H1 (cell line): Measurements from ENCODE around the gene MPP2. TPM values are rescaled to one million over a fixed set of nuclear protein-coding genes. Genes with fewer than 3 reads are reported as not detected.

ENCODE experiments used
- CTCF ChIA-PET: fragments of 300-600 bp; sonication (Branson Sonifier 250); formaldehyde crosslinking; loops from one replicate; lab custom pipeline; 2021; ENCODE audit not compliant: partially characterized antibody; lab: Charles Lee
- POLR2A ChIA-PET: fragments of 300-600 bp; sonication (Branson Sonifier 250); formaldehyde crosslinking; loops from one replicate; lab custom pipeline; 2021; ENCODE audit warnings: inconsistent platforms; ENCODE audit not compliant: partially characterized antibody; lab: Charles Lee
- DNase-seq, 2 experiments: peaks; one replicate each; pipeline versions ENCODE4 v3.0.0 to v3.0.0-alpha.2; 2010 to 2022; ENCODE audit warnings: low spot score in 2 of 2, low read depth in 1 of 2, mixed read lengths in 1 of 2
- FAIRE-seq: peaks from 2 replicates; lab custom pipeline; 2011; peaks lifted over from hg19 to GRCh38; lab: Jason Lieb, UNC
- H2AFZ ChIP-seq: 2 replicates; pipeline ENCODE4 v1.8.1; 2012; ENCODE audit warnings: low read length, inconsistent platforms
- H2AK5ac ChIP-seq: 2 replicates; pipeline ENCODE4 v1.6.1; 2013; ENCODE audit warnings: low read depth, low read length
- H2BK120ac ChIP-seq: replicated peaks from 2 replicates; pipeline ENCODE3; 2013; ENCODE audit warnings: low read depth, low read length, inconsistent platforms
- H2BK12ac ChIP-seq: 2 replicates; pipeline ENCODE4 v1.6.1; 2013; ENCODE audit warnings: low read depth, low read length
- H2BK15ac ChIP-seq: 2 replicates; pipeline ENCODE4 v1.6.1; 2013; ENCODE audit warnings: low read length
- H2BK20ac ChIP-seq: 2 replicates; pipeline ENCODE4 v1.6.1; 2013; ENCODE audit warnings: low read length
- H2BK5ac ChIP-seq: 2 replicates; pipeline ENCODE4 v1.6.1; 2013; ENCODE audit warnings: low read depth, low read length
- H3K14ac ChIP-seq: 2 replicates; pipeline ENCODE4 v1.6.1; 2013; ENCODE audit warnings: inconsistent platforms; ENCODE audit not compliant: insufficient read length
- H3K18ac ChIP-seq: 2 replicates; pipeline ENCODE4 v1.6.1; 2013; ENCODE audit warnings: low read length; ENCODE audit errors: extremely low read depth
- H3K23ac ChIP-seq: 2 replicates; pipeline ENCODE4 v1.6.1; 2013; ENCODE audit warnings: inconsistent platforms; ENCODE audit not compliant: insufficient read length
- H3K23me2 ChIP-seq: 2 replicates; pipeline ENCODE4 v1.6.1; 2013; ENCODE audit warnings: low read depth, low read length
- H3K27ac ChIP-seq: 2 replicates; pipeline ENCODE4 v1.6.1; 2011; ENCODE audit warnings: low read depth, low read length, inconsistent platforms
- H3K27me3 ChIP-seq, 4 experiments: replicated peaks in 1 of 4; 1 replicate in 1 of 4; 2 replicates in 3 of 4; pipeline versions ENCODE4 v1.6.1 to v1.8.1; 2011 to 2013; ENCODE audit warnings: low read length in 3 of 4, mild to moderate bottlenecking in 3 of 4, inconsistent platforms in 2 of 4, mixed read lengths in 2 of 4, moderate library complexity in 1 of 4; ENCODE audit not compliant: control insufficient read depth in 3 of 4, insufficient read depth in 3 of 4; ENCODE audit errors: extremely low read depth in 1 of 4
- H3K36me3 ChIP-seq, 4 experiments: 2 replicates each; pipeline versions ENCODE4 v1.6.1 to v1.8.1; 2011 to 2013; ENCODE audit warnings: mild to moderate bottlenecking in 4 of 4, low read length in 3 of 4, moderate library complexity in 2 of 4, control low read depth in 1 of 4, inconsistent platforms in 1 of 4; ENCODE audit not compliant: insufficient read depth in 4 of 4, control insufficient read depth in 2 of 4
- H3K4ac ChIP-seq: replicated peaks from 2 replicates; pipeline ENCODE3; 2013; ENCODE audit warnings: low read length, low read depth, mixed read lengths, inconsistent platforms; ENCODE audit not compliant: insufficient read length
- H3K4me1 ChIP-seq, 4 experiments: replicated peaks in 1 of 4; 1 replicate in 1 of 4; 2 replicates in 3 of 4; pipeline versions ENCODE4 v1.6.1 to v1.8.1; 2011 to 2013; ENCODE audit warnings: low read length in 3 of 4, inconsistent platforms in 2 of 4, mixed read lengths in 1 of 4; ENCODE audit not compliant: insufficient read depth in 4 of 4, control insufficient read depth in 3 of 4
- H3K4me2 ChIP-seq, 2 experiments: 2 replicates each; pipeline versions ENCODE4 v1.6.1 to v1.8.1; 2011 to 2013; ENCODE audit warnings: low read depth in 2 of 2, low read length in 2 of 2, control low read depth in 1 of 2, inconsistent platforms in 1 of 2, mild to moderate bottlenecking in 1 of 2; ENCODE audit not compliant: insufficient read depth in 1 of 2
- H3K4me3 ChIP-seq, 4 experiments: fragments of 200-600, 300-600 bp in 1 of 4; sonication (generic), shearing (Covaris generic), sonication (Bioruptor Twin) in 1 of 4; 2 replicates each; pipeline versions ENCODE4 v1.5.1 to v1.8.1; 2011 to 2016; ENCODE audit warnings: low read length in 4 of 4, low read depth in 3 of 4, control low read depth in 2 of 4, inconsistent platforms in 2 of 4, mild to moderate bottlenecking in 2 of 4, mixed read lengths in 1 of 4, moderate library complexity in 1 of 4; ENCODE audit not compliant: insufficient read depth in 2 of 4; ENCODE audit errors: extremely low read depth in 1 of 4
- H3K56ac ChIP-seq: replicated peaks from 2 replicates; pipeline ENCODE3; 2013; ENCODE audit warnings: low read depth, mild to moderate bottlenecking, mixed read lengths, low read length, inconsistent platforms; ENCODE audit not compliant: insufficient read length
- H3K79me1 ChIP-seq: 2 replicates; pipeline ENCODE4 v1.6.1; 2013; ENCODE audit warnings: low read depth, low read length, control low read depth
- H3K79me2 ChIP-seq, 2 experiments: 2 replicates each; pipeline versions ENCODE4 v1.6.1 to v1.8.1; 2012 to 2013; ENCODE audit warnings: low read length in 2 of 2, mild to moderate bottlenecking in 2 of 2, inconsistent platforms in 1 of 2; ENCODE audit not compliant: insufficient read depth in 2 of 2, control insufficient read depth in 1 of 2
- H3K9ac ChIP-seq, 4 experiments: replicated peaks in 1 of 4; 1 replicate in 1 of 4; 2 replicates in 3 of 4; pipeline versions ENCODE4 v1.6.1 to v1.8.1; 2011 to 2013; ENCODE audit warnings: low read depth in 3 of 4, low read length in 3 of 4, control low read depth in 2 of 4, mild to moderate bottlenecking in 2 of 4, moderate library complexity in 2 of 4, inconsistent platforms in 1 of 4; ENCODE audit errors: extremely low read depth in 1 of 4
- H3K9me3 ChIP-seq, 2 experiments: 2 replicates each; pipeline versions ENCODE4 v1.6.1 to v1.8.1; 2012 to 2013; ENCODE audit warnings: mild to moderate bottlenecking in 2 of 2, moderate library complexity in 2 of 2, control low read depth in 1 of 2, inconsistent platforms in 1 of 2, low read depth in 1 of 2, low read length in 1 of 2, mixed read lengths in 1 of 2; ENCODE audit not compliant: insufficient read depth in 2 of 2
- H4K20me1 ChIP-seq, 2 experiments: replicated peaks in 1 of 2; 2 replicates each; pipeline versions ENCODE3 to v1.8.1; 2011 to 2013; ENCODE audit warnings: inconsistent platforms in 2 of 2, low read length in 2 of 2, mild to moderate bottlenecking in 1 of 2; ENCODE audit not compliant: insufficient read depth in 2 of 2, control insufficient read depth in 1 of 2
- H4K5ac ChIP-seq: 2 replicates; pipeline ENCODE4 v1.6.1; 2013; ENCODE audit warnings: low read length, low read depth, mixed read lengths, inconsistent platforms; ENCODE audit not compliant: insufficient read length
- H4K8ac ChIP-seq: 2 replicates; pipeline ENCODE4 v1.8.0; 2013; ENCODE audit warnings: mild to moderate bottlenecking, moderate library complexity, low read length, inconsistent platforms; ENCODE audit not compliant: insufficient read depth; ENCODE audit errors: extremely low read depth
- H4K91ac ChIP-seq: replicated peaks from 2 replicates; pipeline ENCODE3; 2013; ENCODE audit warnings: low read length, mixed read lengths, inconsistent platforms; ENCODE audit not compliant: insufficient read length
- BACH1 ChIP-seq: IDR thresholded peaks from 2 replicates; pipeline ENCODE4 v1.6.1; 2012; ENCODE audit warnings: low read length, improper control_type of control experiment
- EGR1 ChIP-seq: IDR thresholded peaks from 2 replicates; pipeline ENCODE4 v1.6.1; 2011; ENCODE audit warnings: low read depth, low read length, borderline replicate concordance
- MAFK ChIP-seq: IDR thresholded peaks from 2 replicates; pipeline ENCODE4 v1.6.1; 2012; ENCODE audit warnings: low read depth, mild to moderate bottlenecking, improper control_type of control experiment, low read length
- NRF1 ChIP-seq: IDR thresholded peaks from 2 replicates; pipeline ENCODE4 v1.6.1; 2011; ENCODE audit warnings: mild to moderate bottlenecking, low read depth, low read length, improper control_type of control experiment
- SIN3A ChIP-seq, 2 experiments: IDR thresholded peaks in 1 of 2; conservative IDR thresholded peaks in 1 of 2; 2 replicates each; pipeline ENCODE4 v1.6.1; 2011 to 2012; ENCODE audit warnings: low read length in 2 of 2, improper control_type of control experiment in 1 of 2, low read depth in 1 of 2, mild to moderate bottlenecking in 1 of 2
- SRF ChIP-seq: IDR thresholded peaks from 2 replicates; pipeline ENCODE4 v1.6.1; 2011; ENCODE audit warnings: mild to moderate bottlenecking, low read depth, low read length, moderate library complexity
- WGBS, 2 experiments: shearing (Covaris generic) in 1 of 2; methylation state at CpG; one replicate each; pipeline versions ENCODE4 v1.1.6 to v1.1.7; 2013 to 2015; ENCODE audit warnings: low lambda C conversion rate in 2 of 2, mixed read lengths in 2 of 2, inconsistent platforms in 1 of 2, low coverage in 1 of 2, missing lambda C conversion rate in 1 of 2; ENCODE audit not compliant: insufficient replicate concordance in 2 of 2, insufficient coverage in 1 of 2, insufficient read length in 1 of 2; ENCODE audit errors: extremely low coverage in 1 of 2, missing lambda C conversion rate in 1 of 2; 5-methylcytosine and 5-hydroxymethylcytosine counted together
- polyA plus RNA-seq, 7 experiments: library from polyadenylated mRNA; depleted of rRNA in 3 of 7; stranded (reverse) in 5 of 7; unstranded in 2 of 7; fragments of >200 nt in 5 of 7; fragments of 200-250 nt in 2 of 7; gene quantifications; 1 replicate in 5 of 7; 2 replicates in 1 of 7; 4 replicates in 1 of 7; pipeline versions ENCODE4 v1.2.1 to v1.2.3, GENCODE V29; 2011 to 2013; ENCODE audit warnings: missing spikeins in 2 of 7, mixed read lengths in 2 of 7
- total RNA-seq: library from RNA; stranded (reverse); fragmentation: NEBNext Ultra II Directional; extraction: Animal tissue kit (Norgen Biotek cat#: 25700); gene quantifications from 2 replicates; pipeline ENCODE4 v1.2.1, GENCODE V29; 2021
- TF ChIP-seq, protein P1 (sequence below): IDR thresholded peaks from 2 replicates; pipeline ENCODE4 v1.6.1; 2012; ENCODE audit warnings: inconsistent platforms

Gene MPP2
- total and polyA plus RNA-seq, 2 of the 8 experiments (the other 6 are each of a cell fraction or from before 2014, with no cell fraction given), result 30.9 to 34.1 TPM

DNA sequence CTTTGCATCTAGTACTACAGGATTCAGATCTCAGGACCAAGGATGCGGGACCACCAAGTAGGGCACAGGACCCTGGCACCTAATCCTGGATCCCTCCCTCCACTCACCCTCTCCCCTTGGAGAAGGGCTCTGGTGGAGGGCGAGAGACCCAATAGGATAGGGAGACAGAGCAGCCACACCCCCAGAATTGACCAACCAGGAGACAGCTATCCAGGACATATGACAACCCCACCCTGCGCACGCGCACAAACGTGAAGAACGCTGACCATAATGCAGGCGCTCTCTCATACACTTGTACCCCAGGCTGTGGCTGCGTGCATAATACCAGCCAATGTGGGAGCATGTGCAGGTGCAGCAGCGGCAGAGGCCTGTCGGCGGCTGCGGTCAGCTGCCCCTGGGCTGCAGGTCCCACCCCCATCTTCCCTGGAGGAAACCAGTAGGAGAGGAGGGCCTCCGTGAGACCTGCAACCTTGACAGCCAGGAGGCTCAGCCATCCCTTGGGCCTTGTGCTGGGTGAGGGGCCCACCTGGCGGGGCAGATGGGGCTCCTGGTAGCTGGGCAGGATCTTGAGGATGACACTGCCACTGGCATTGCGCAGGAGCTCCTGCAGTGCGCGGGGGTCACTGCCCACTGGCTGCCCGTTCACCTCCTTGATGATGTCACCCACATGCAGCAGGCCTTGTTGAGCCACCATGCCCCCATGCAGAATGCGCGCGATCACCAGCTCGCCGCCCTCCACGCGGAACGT is 25.4 kb downstream of the MPP2 start:
- Histone ChIP-seq H3K14ac (no peak overlapping the region), H3K79me1 (no peaks in the 10 kb centered on the region), H2BK12ac (no peak overlapping the region), H2BK5ac (no peak overlapping the region), H3K4me1 (peaks cover 0 to 8% (median 6%) of the 10 kb centered on the region in 4 experiments; a peak in 5 of 7 replicates), H3K27ac (no peak overlapping the region), H3K56ac (no peak overlapping the region), H3K27me3 (no peaks in the 10 kb centered on the region), H3K36me3 (no peaks in the 10 kb centered on the region; a peak in 2 of 8 replicates), H3K18ac (no peak overlapping the region), H2AFZ (no peak overlapping the region), H3K4ac (no peak overlapping the region), H3K4me2 (no peak overlapping the region), H2AK5ac (no peak overlapping the region), H3K9me3 (no peaks in the 10 kb centered on the region), H4K8ac (no peak overlapping the region), H2BK15ac (no peak overlapping the region), H2BK20ac (no peak overlapping the region), H4K91ac (no peak overlapping the region), H3K23me2 (no peaks in the 10 kb centered on the region), H3K4me3 (no peak overlapping the region), H3K9ac (no peak overlapping the region), H3K79me2 (no peaks in the 10 kb centered on the region), H3K23ac (no peak overlapping the region), H2BK120ac (no peak overlapping the region), H4K20me1 (peaks cover 0 to 8% of the 10 kb centered on the region in 2 experiments), H4K5ac (no peak overlapping the region)
- CTCF ChIA-PET, result interaction anchor here (0.6 to 10.0 kb wide), 12 partner anchors 18 to 122 kb away, joined by 3 to 403 read pairs (median 4); partner anchors contain the start of genes CD300LG, MPP2 and PPY
- FAIRE-seq (no peak), DNase-seq (no peak)
- WGBS, 2 experiments, result 90% methylated on average over 23 of the region's 27 CpGs; no CpG with 5 or more reads in 1 of the 2 experiments
- TF ChIP-seq EGR1, result no peak
- TF ChIP-seq SRF, result no peak
- TF ChIP-seq, protein P1, sequence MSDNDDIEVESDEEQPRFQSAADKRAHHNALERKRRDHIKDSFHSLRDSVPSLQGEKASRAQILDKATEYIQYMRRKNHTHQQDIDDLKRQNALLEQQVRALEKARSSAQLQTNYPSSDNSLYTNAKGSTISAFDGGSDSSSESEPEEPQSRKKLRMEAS, result no peak
- no peak for TF ChIP-seq MAFK
- no peak for TF ChIP-seq BACH1
- TF ChIP-seq NRF1, result no peak
- no peak for TF ChIP-seq SIN3A (conservative IDR thresholded peaks at IDR 0.05 in 1 of 2, IDR thresholded peaks at IDR 0.05 in 1 of 2; ENCODE audit: low read depth in 1 of 2, low read length in 2 of 2)
- POLR2A ChIA-PET, result interaction anchor here (1.4 kb wide), 1 partner anchor 18 kb away, joined by 4 read pairs; no protein-coding TSS in a partner anchor
